HG03571 (cell line): Measurements from ENCODE around the gene ITPKB.
"Not testable (repeated sequence)": the region's sequence is repeated elsewhere in the genome, so short reads cannot be mapped to it uniquely, and the experiment has no call there.

Experiments
- ATAC-seq: cut with Tn5 transposase; IDR thresholded peaks from one replicate; pipeline ENCODE4 v1.9.1; 2021; ENCODE audit not compliant: unreplicated experiment

Gene ITPKB

GRCh38 chr1:226628612-226629155 lies 110.4 kb downstream of the ITPKB start:
- no peak for ATAC-seq

- no peak for ATAC-seq
Observed at GRCh38 chr1:226627924-226628611, 111.0 kb downstream of the ITPKB start.

- ATAC-seq = no peak
Observed at GRCh38 chr1:226627050-226627755, 111.9 kb downstream of the ITPKB start.

- ATAC-seq = no peak
Observed at GRCh38 chr1:226626577-226626956, 112.5 kb downstream of the ITPKB start.

- ATAC-seq = no peak
Observed at GRCh38 chr1:226625832-226626576, 113.1 kb downstream of the ITPKB start.

GRCh38 chr1:226625326-226625725 lies 113.8 kb downstream of the ITPKB start:
- no peak for ATAC-seq

- no peak for ATAC-seq
Observed at GRCh38 chr1:226624526-226624925, 114.6 kb downstream of the ITPKB start.

GRCh38 chr1:226622012-226622411 lies 117.1 kb downstream of the ITPKB start:
- no peak for ATAC-seq

GRCh38 chr1:226619031-226619430 lies 120.1 kb downstream of the ITPKB start:
- ATAC-seq = no peak

GRCh38 chr1:226618380-226618779 lies 120.7 kb downstream of the ITPKB start:
- no peak for ATAC-seq

GRCh38 chr1:226617719-226618118 lies 121.4 kb downstream of the ITPKB start:
- not testable (repeated sequence) for ATAC-seq

- no peak for ATAC-seq
Observed at GRCh38 chr1:226617109-226617508, 122.0 kb downstream of the ITPKB start.

GRCh38 chr1:226616636-226617035 lies 122.4 kb downstream of the ITPKB start:
- ATAC-seq = no peak

GRCh38 chr1:226615876-226616275 lies 123.2 kb downstream of the ITPKB start:
- no peak for ATAC-seq

- not testable (repeated sequence) for ATAC-seq
Observed at GRCh38 chr1:226611980-226612379, 127.1 kb downstream of the ITPKB start.

- ATAC-seq = no peak
Observed at GRCh38 chr1:226611301-226611700, 127.8 kb downstream of the ITPKB start.

- ATAC-seq = no peak
Observed at GRCh38 chr1:226610671-226611070, 128.4 kb downstream of the ITPKB start.

GRCh38 chr1:226609836-226610455 lies 129.1 kb downstream of the ITPKB start:
- no peak for ATAC-seq

- ATAC-seq = no peak
Observed at GRCh38 chr1:226608699-226609505, 130.2 kb downstream of the ITPKB start.

- no peak for ATAC-seq
Observed at GRCh38 chr1:226607821-226608220, 131.3 kb downstream of the ITPKB start.
